ENCODE measurements around the gene SCRN2.

Gene SCRN2

DNA sequence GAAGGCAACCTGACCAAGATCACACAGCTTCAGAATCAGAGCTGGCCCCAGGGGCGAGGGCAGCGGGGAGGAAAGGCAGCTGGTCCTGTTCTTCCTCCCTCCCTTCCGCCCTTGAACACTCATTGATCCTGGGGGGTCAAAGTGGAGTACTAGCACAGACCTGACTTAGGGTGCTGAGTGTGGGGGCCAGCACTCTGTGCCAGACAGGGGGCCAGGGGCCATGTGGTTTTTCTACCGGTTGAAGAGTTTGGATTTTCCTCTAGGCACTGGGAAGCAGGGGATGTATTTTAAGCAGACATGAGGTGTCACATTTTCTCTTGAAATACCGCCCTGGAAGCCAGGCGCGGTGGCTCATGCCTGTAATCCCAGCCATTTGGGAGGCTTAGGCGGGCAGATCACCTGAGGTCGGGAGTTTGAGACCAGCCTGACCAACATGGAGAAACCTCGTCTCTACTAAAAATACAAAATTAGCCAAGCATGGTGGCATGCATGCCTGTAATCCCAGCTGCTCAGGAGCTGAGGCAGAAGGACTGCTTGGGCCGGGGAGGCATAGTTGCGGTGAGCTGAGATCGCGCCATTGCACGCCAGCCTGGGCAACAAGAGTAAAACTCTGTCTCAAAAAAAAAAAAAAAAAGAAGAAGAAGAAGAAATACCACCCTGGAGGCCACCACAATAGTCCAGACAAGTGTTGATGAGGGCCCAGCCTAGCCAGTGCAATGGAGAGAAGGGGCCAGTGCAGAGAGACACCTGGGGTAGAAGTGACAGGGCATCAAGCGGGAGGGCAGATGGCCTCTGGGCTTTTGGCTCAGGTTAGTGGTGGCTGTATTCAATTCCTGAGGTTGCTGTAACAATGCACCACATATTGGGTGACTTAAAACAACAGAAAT lies 34.8 kb downstream of the SCRN2 start:
- in situ Hi-C loops (cut with HindIII; ENCODE audit: low pct_ligation_motif_present, low sequenced_read_pairs), result no loop called here
- Histone ChIP-seq H3K27me3 (replicated peaks) (peaks cover 9% of the 10 kb centered on the region), H3K4me3 (ENCODE audit: low read depth, low read length) (no peak overlapping the region), H3K36me3 (replicated peaks) (peaks cover 23% of the 10 kb centered on the region), H3K27ac (no peak overlapping the region)
- DNase-seq, result no peak
- TF ChIP-seq, protein P1, sequence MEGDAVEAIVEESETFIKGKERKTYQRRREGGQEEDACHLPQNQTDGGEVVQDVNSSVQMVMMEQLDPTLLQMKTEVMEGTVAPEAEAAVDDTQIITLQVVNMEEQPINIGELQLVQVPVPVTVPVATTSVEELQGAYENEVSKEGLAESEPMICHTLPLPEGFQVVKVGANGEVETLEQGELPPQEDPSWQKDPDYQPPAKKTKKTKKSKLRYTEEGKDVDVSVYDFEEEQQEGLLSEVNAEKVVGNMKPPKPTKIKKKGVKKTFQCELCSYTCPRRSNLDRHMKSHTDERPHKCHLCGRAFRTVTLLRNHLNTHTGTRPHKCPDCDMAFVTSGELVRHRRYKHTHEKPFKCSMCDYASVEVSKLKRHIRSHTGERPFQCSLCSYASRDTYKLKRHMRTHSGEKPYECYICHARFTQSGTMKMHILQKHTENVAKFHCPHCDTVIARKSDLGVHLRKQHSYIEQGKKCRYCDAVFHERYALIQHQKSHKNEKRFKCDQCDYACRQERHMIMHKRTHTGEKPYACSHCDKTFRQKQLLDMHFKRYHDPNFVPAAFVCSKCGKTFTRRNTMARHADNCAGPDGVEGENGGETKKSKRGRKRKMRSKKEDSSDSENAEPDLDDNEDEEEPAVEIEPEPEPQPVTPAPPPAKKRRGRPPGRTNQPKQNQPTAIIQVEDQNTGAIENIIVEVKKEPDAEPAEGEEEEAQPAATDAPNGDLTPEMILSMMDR (IDR thresholded peaks at IDR 0.05; ENCODE audit: low read depth, low read length, missing control alignments), result no peak

DNA sequence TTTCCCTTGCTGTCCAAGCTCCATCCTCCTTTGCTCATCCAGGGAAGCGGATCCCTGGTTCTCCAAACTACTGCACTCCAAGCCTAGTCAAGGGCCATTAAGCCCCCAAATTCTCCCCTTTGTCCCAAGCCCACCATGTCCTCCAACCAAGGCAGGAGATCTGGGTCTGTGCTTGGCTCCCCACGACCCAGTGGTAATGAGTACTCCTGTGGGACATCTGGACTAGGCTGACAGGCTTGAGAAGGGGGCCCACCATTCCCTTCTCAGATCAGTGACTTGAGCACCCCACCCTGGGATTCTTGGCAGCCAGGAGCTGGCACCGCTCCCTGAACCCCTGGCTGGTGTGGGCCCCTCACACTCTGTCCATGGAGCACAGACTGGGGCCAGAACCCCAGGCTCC lies 36.6 kb downstream of the SCRN2 start:
- DNase-seq, result no peak
- H3K27ac ChIP-seq, result no peak overlapping the region
- in situ Hi-C loops (cut with HindIII; ENCODE audit: low pct_ligation_motif_present, low sequenced_read_pairs), result no loop called here
- H3K36me3 ChIP-seq (replicated peaks), result peaks cover 23% of the 10 kb centered on the region
- H3K27me3 ChIP-seq (replicated peaks), result peaks cover 9% of the 10 kb centered on the region
- H3K4me3 ChIP-seq (ENCODE audit: low read depth, low read length), result no peak overlapping the region
- TF ChIP-seq, protein P1 (IDR thresholded peaks at IDR 0.05; ENCODE audit: low read depth, low read length, missing control alignments), result no peak

DNA sequence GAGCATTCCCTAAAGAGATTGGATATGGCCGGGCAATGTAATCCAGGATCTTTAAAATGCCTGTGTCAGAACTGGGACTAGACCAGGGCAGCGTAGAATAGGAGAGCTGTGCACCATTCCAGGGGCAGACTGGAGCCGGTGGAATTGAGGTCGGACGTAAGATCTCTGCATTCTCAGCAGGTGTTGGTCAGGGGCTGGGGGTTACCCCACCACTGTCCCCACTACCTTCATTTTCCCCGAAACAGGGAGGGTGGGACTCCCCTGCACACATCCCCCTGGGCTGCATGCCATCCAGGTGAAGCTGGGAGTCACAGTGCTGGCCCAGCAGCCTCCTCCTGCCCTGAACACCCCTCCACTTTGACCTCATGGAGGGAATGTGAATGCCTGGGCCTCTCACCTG lies 37.3 kb downstream of the SCRN2 start:
- no peak overlapping the region for H3K27ac ChIP-seq
- no peak for DNase-seq
- H3K36me3 ChIP-seq (replicated peaks), result peaks cover 17% of the 10 kb centered on the region
- in situ Hi-C loops (cut with HindIII; ENCODE audit: low pct_ligation_motif_present, low sequenced_read_pairs), result no loop called here
- no peak overlapping the region for H3K4me3 ChIP-seq (ENCODE audit: low read depth, low read length)
- TF ChIP-seq, protein P1 (IDR thresholded peaks at IDR 0.05; ENCODE audit: low read depth, low read length, missing control alignments), result no peak
- peaks cover 9% of the 10 kb centered on the region for H3K27me3 ChIP-seq (replicated peaks)

DNA sequence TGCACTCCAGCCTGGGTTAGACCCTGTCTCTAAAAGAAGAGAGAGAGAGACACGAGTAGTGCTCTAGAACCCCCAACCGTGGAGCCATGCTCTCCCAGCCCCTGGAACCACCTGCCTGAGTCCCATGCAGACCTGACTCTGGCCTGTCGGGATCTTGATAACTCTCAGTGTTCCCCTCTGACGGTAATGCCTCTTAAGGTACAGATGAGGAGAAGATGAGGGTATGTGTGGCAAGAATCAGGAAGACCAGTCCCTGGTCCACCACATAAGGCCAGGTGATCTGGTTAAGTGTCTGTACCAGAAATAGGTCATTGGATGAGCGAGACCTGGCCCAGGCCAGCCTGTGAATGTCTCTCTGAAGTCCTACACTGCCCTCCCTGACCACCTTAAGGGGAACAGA lies 37.9 kb downstream of the SCRN2 start:
- TF ChIP-seq, protein P1 (IDR thresholded peaks at IDR 0.05; ENCODE audit: low read depth, low read length, missing control alignments), result no peak
- in situ Hi-C loops (cut with HindIII; ENCODE audit: low pct_ligation_motif_present, low sequenced_read_pairs), result no loop called here
- Histone ChIP-seq H3K27ac (no peak overlapping the region), H3K27me3 (replicated peaks) (peaks cover 9% of the 10 kb centered on the region), H3K36me3 (replicated peaks) (peaks cover 11% of the 10 kb centered on the region), H3K4me3 (ENCODE audit: low read depth, low read length) (no peak overlapping the region)
- DNase-seq, result no peak

DNA sequence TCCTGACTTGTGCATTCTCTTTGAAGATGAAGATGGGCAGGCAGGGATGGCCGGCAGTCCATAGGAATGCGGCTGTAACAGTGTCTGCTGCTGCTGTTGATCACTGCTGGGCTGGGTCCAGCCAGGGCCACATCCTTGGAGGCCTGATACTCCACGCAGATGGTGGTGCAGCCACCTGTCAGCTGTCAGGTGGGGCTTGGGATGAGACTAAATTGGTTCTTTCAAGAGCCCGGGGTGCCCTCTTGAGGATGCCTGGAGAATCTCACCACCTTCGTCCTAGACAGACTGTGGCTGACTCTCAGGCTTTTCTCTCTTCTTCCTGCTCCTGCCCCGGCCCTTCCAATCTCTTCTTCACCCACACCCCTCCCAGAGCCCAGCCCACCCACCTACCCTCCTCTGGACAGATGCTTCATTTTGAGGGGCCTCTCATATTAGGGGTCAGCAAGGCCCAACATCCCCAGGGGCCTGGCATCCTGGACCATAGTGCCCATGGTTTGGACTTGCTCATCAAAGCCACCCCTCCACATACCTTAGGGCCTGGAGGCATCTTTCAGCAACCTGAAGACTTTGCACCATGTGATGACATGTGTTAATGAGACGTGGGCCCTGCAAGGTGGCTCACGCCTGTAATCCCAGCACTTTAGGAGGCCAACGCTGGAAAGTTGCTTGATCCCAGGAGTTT lies 38.6 kb downstream of the SCRN2 start:
- in situ Hi-C loops (cut with HindIII; ENCODE audit: low pct_ligation_motif_present, low sequenced_read_pairs), result no loop called here
- TF ChIP-seq, protein P1 (IDR thresholded peaks at IDR 0.05; ENCODE audit: low read depth, low read length, missing control alignments), result peak; percentile 80
- Histone ChIP-seq H3K36me3 (replicated peaks) (peaks cover 4% of the 10 kb centered on the region), H3K27me3 (replicated peaks) (peaks cover 9% of the 10 kb centered on the region), H3K4me3 (ENCODE audit: low read depth, low read length) (no peak overlapping the region), H3K27ac (no peak overlapping the region)
- DNase-seq, result peak; percentile 32

Measured in brain microvascular endothelial cell (primary cell).